Activated CD4-positive, alpha-beta T cell treated with anti-CD3 and anti-CD28 coated beads for 36 hours (primary cell): Measurements from ENCODE around the gene CPVL. TPM values are rescaled to one million over a fixed set of nuclear protein-coding genes. Genes with fewer than 3 reads are reported as not detected.

Source experiments
- ATAC-seq: fragments of 200-7000 bp; cut with Tn5 transposase; one replicate; pipeline ENCODE4 v1.10.0; 2021; ENCODE audit warnings: mild to moderate bottlenecking, moderate library complexity
- CTCF ChIA-PET: fragments of 350-600 bp; sonication (Branson Sonifier 250); formaldehyde crosslinking; loops from one replicate; lab custom pipeline; 2021; ENCODE audit warnings: antibody characterized with exemption; lab: Charles Lee
- POLR2A ChIA-PET: fragments of 350-600 bp; sonication (Branson Sonifier 250); formaldehyde crosslinking; loops from one replicate; lab custom pipeline; 2021; ENCODE audit warnings: antibody characterized with exemption, inconsistent platforms; lab: Charles Lee
- DNase-seq: peaks from one replicate; pipeline ENCODE4 v3.0.0-alpha.2; 2020
- H3K27ac Mint-ChIP-seq: one replicate; pipeline ENCODE4 v1.8.0; 2021; ENCODE audit warnings: mixed read lengths
- H3K27me3 Mint-ChIP-seq: one replicate; pipeline ENCODE4 v1.8.0; 2021; ENCODE audit warnings: mixed read lengths
- H3K36me3 Mint-ChIP-seq: one replicate; pipeline ENCODE4 v1.8.0; 2021; ENCODE audit warnings: low read depth, mixed read lengths
- H3K4me1 Mint-ChIP-seq: one replicate; pipeline ENCODE4 v1.8.0; 2021; ENCODE audit warnings: mixed read lengths
- H3K4me3 Mint-ChIP-seq: one replicate; pipeline ENCODE4 v1.8.0; 2021; ENCODE audit warnings: mild to moderate bottlenecking, moderate library complexity, mixed read lengths
- H3K9me3 Mint-ChIP-seq: one replicate; pipeline ENCODE4 v1.8.0; 2021; ENCODE audit warnings: low read depth, mixed read lengths
- intact Hi-C, 2 experiments: fragments of 100-400 bp; cut with DNase I in 1 of 2; cut with micrococcal nuclease in 1 of 2; formaldehyde crosslinking; loops; one replicate each; pipeline versions ENCODE4 v1.14.2 to v1.15.1; 2022 to 2024; cut with DNase I, micrococcal nuclease
- total RNA-seq, 2 experiments: library from RNA; stranded (reverse); gene quantifications; one replicate each; pipeline ENCODE4 v1.2.3, GENCODE V29; 2021

The CPVL gene
- total RNA-seq, 2 experiments from 2014 or later, result not detected

- ChIA-PET POLR2A (no interaction called here), CTCF (no interaction called here)
- Mint-ChIP-seq H3K4me1 (no peaks in the 10 kb centered on the region), H3K27me3 (peaks cover 2% of the 10 kb centered on the region), H3K36me3 (no peaks in the 10 kb centered on the region), H3K4me3 (no peak overlapping the region), H3K9me3 (no peaks in the 10 kb centered on the region), H3K27ac (no peak overlapping the region)
- intact Hi-C loops, result no loop called here
- ATAC-seq, result no peak
- no peak for DNase-seq
Measured at GRCh38 chr7:28999895-29000716, 146.2 kb downstream of the CPVL start.

- no peak for DNase-seq
- no peak overlapping the region for H3K27ac Mint-ChIP-seq
- intact Hi-C loops, result no loop called here
- no peak for ATAC-seq
- peaks cover 2% of the 10 kb centered on the region for H3K27me3 Mint-ChIP-seq
- no peaks in the 10 kb centered on the region for H3K9me3 Mint-ChIP-seq
- H3K4me1 Mint-ChIP-seq, result no peaks in the 10 kb centered on the region
- ChIA-PET POLR2A (no interaction called here), CTCF (no interaction called here)
- H3K4me3 Mint-ChIP-seq, result no peak overlapping the region
- no peaks in the 10 kb centered on the region for H3K36me3 Mint-ChIP-seq
Measured at GRCh38 chr7:28999427-28999826, 146.9 kb downstream of the CPVL start.

GRCh38 chr7:28998105-28998504 is 148.2 kb downstream of the CPVL start:
- ChIA-PET CTCF (interaction anchor here (0.5 to 0.9 kb wide), 2 partner anchors 76 to 714 kb away, joined by 3 read pairs; no protein-coding TSS in a partner anchor), POLR2A (no interaction called here)
- Mint-ChIP-seq H3K27ac (no peak overlapping the region), H3K9me3 (no peaks in the 10 kb centered on the region), H3K4me1 (no peaks in the 10 kb centered on the region), H3K27me3 (peaks cover 4% of the 10 kb centered on the region), H3K36me3 (no peaks in the 10 kb centered on the region), H3K4me3 (no peak overlapping the region)
- DNase-seq, result no peak
- intact Hi-C loops, result no loop called here
- no peak for ATAC-seq

GRCh38 chr7:28996836-28997235 is 149.5 kb downstream of the CPVL start:
- H3K9me3 Mint-ChIP-seq, result no peaks in the 10 kb centered on the region
- H3K4me3 Mint-ChIP-seq, result no peak overlapping the region
- ATAC-seq (no peak), DNase-seq (no peak)
- H3K27me3 Mint-ChIP-seq, result peaks cover 5% of the 10 kb centered on the region
- ChIA-PET CTCF (no interaction called here), POLR2A (no interaction called here)
- intact Hi-C loops, result no loop called here
- no peaks in the 10 kb centered on the region for H3K36me3 Mint-ChIP-seq
- H3K4me1 Mint-ChIP-seq, result no peaks in the 10 kb centered on the region
- H3K27ac Mint-ChIP-seq, result no peak overlapping the region

- Mint-ChIP-seq H3K27ac (no peak overlapping the region), H3K4me3 (no peak overlapping the region), H3K36me3 (no peaks in the 10 kb centered on the region), H3K9me3 (no peaks in the 10 kb centered on the region), H3K4me1 (no peaks in the 10 kb centered on the region), H3K27me3 (peaks cover 7% of the 10 kb centered on the region)
- intact Hi-C loops, result no loop called here
- ChIA-PET CTCF (interaction anchor here (0.6 kb wide), 2 partner anchors 29 to 331 kb away, joined by 3 to 4 read pairs; no protein-coding TSS in a partner anchor), POLR2A (no interaction called here)
- ATAC-seq (no peak), DNase-seq (no peak)
Measured at GRCh38 chr7:28993371-28993770, 153.0 kb downstream of the CPVL start.

- no peaks in the 10 kb centered on the region for H3K36me3 Mint-ChIP-seq
Measured at GRCh38 chr7:28992798-28993197, 153.5 kb downstream of the CPVL start.

GRCh38 chr7:28990200-28990960 is 156.0 kb downstream of the CPVL start:
- no peak overlapping the region for H3K4me3 Mint-ChIP-seq
- H3K27ac Mint-ChIP-seq, result no peak overlapping the region
- intact Hi-C loops, result no loop called here
- peaks cover 9% of the 10 kb centered on the region for H3K27me3 Mint-ChIP-seq
- DNase-seq (no peak), ATAC-seq (no peak)
- H3K4me1 Mint-ChIP-seq, result no peaks in the 10 kb centered on the region
- POLR2A ChIA-PET, result no interaction called here
- H3K36me3 Mint-ChIP-seq, result no peaks in the 10 kb centered on the region
- no peaks in the 10 kb centered on the region for H3K9me3 Mint-ChIP-seq
- CTCF ChIA-PET, result interaction anchor here (0.7 kb wide), 1 partner anchor 1807 kb away, joined by 3 read pairs; no protein-coding TSS in a partner anchor

More at GRCh38 chr7:28992798-28993197, 153.5 kb downstream of the CPVL start:
- intact Hi-C loops, result no loop called here
- Mint-ChIP-seq H3K27ac (no peak overlapping the region), H3K27me3 (peaks cover 7% of the 10 kb centered on the region), H3K9me3 (no peaks in the 10 kb centered on the region), H3K4me1 (no peaks in the 10 kb centered on the region), H3K4me3 (no peak overlapping the region)
- DNase-seq, result no peak
- ChIA-PET POLR2A (no interaction called here), CTCF (interaction anchor here (0.6 kb wide), 1 partner anchor 331 kb away, joined by 4 read pairs; no protein-coding TSS in a partner anchor)
- ATAC-seq, result no peak

GRCh38 chr7:28989211-28989980 is 156.9 kb downstream of the CPVL start:
- ATAC-seq (no peak), DNase-seq (no peak)
- Mint-ChIP-seq H3K4me3 (no peak overlapping the region), H3K27ac (no peak overlapping the region), H3K36me3 (no peaks in the 10 kb centered on the region), H3K9me3 (no peaks in the 10 kb centered on the region), H3K27me3 (peaks cover 9% of the 10 kb centered on the region), H3K4me1 (no peaks in the 10 kb centered on the region)
- intact Hi-C loops, result no loop called here
- ChIA-PET CTCF (no interaction called here), POLR2A (no interaction called here)

- peaks cover 9% of the 10 kb centered on the region for H3K27me3 Mint-ChIP-seq
- DNase-seq, result no peak
- no peaks in the 10 kb centered on the region for H3K36me3 Mint-ChIP-seq
- ChIA-PET POLR2A (interaction anchor here (0.6 kb wide), 1 partner anchor 223 kb away, joined by 3 read pairs; no protein-coding TSS in a partner anchor), CTCF (no interaction called here)
- ATAC-seq, result no peak
- no peak overlapping the region for H3K27ac Mint-ChIP-seq
- intact Hi-C loops, result no loop called here
- no peak overlapping the region for H3K4me3 Mint-ChIP-seq
- H3K9me3 Mint-ChIP-seq, result no peaks in the 10 kb centered on the region
- H3K4me1 Mint-ChIP-seq, result no peaks in the 10 kb centered on the region
Measured at GRCh38 chr7:28988810-28989209, 157.5 kb downstream of the CPVL start.

- ChIA-PET CTCF (no interaction called here), POLR2A (interaction anchor here (0.6 kb wide), 1 partner anchor 222 kb away, joined by 3 read pairs; no protein-coding TSS in a partner anchor)
- no peaks in the 10 kb centered on the region for H3K9me3 Mint-ChIP-seq
- no peaks in the 10 kb centered on the region for H3K4me1 Mint-ChIP-seq
- H3K27ac Mint-ChIP-seq, result no peak overlapping the region
- DNase-seq (no peak), ATAC-seq (no peak)
- peaks cover 7% of the 10 kb centered on the region for H3K27me3 Mint-ChIP-seq
- intact Hi-C loops, result no loop called here
- no peak overlapping the region for H3K4me3 Mint-ChIP-seq
- no peaks in the 10 kb centered on the region for H3K36me3 Mint-ChIP-seq
Measured at GRCh38 chr7:28988091-28988490, 158.2 kb downstream of the CPVL start.

GRCh38 chr7:28986765-28987110 is 159.6 kb downstream of the CPVL start:
- ATAC-seq (no peak), DNase-seq (no peak)
- Mint-ChIP-seq H3K4me1 (no peaks in the 10 kb centered on the region), H3K9me3 (no peaks in the 10 kb centered on the region), H3K27ac (no peak overlapping the region), H3K36me3 (no peaks in the 10 kb centered on the region), H3K27me3 (peaks cover 6% of the 10 kb centered on the region), H3K4me3 (no peak overlapping the region)
- intact Hi-C loops, result no loop called here
- CTCF ChIA-PET, result no interaction called here
- POLR2A ChIA-PET, result no interaction called here
